Gastrocnemius medialis (tissue), 4 donors: ENCODE measurements around the gene SH3BP4.

Experiments
- POLR2A ChIP-seq, 2 donors: fragments of 450-650 bp; IDR thresholded peaks; one replicate each; pipeline ENCODE4 v1.6.1; 2017; ENCODE audit warnings: antibody characterized with exemption in 2 of 2, mild to moderate bottlenecking in 2 of 2, moderate library complexity in 2 of 2
- TF ChIP-seq, protein P1 (sequence below), 5 experiments: fragments of 450-650 bp in 3 of 5; fragments of 200-600 bp in 2 of 5; sonication (generic) in 2 of 5; IDR thresholded peaks in 4 of 5; conservative IDR thresholded peaks in 1 of 5; 1 replicate in 4 of 5; 2 replicates in 1 of 5; pipeline ENCODE4 v1.5.1; 2016 to 2019; ENCODE audit warnings: antibody characterized with exemption in 5 of 5, mild to moderate bottlenecking in 3 of 5, moderate library complexity in 3 of 5

DNA sequence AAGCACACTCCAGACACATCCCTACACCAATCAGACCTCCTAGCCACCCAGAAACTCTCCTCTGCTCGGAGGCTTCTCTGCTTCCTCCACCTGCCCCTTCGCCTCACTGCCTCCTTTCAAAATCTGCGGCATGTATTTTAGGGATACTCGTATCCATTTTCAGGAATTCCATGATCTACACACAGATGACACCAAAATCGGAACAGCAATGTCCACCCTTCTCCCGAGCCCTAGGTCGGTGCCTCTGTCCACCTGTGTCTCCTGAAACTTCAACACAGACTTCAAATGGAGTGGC, 1.4 kb upstream of the SH3BP4 start:
- TF ChIP-seq, protein P1, sequence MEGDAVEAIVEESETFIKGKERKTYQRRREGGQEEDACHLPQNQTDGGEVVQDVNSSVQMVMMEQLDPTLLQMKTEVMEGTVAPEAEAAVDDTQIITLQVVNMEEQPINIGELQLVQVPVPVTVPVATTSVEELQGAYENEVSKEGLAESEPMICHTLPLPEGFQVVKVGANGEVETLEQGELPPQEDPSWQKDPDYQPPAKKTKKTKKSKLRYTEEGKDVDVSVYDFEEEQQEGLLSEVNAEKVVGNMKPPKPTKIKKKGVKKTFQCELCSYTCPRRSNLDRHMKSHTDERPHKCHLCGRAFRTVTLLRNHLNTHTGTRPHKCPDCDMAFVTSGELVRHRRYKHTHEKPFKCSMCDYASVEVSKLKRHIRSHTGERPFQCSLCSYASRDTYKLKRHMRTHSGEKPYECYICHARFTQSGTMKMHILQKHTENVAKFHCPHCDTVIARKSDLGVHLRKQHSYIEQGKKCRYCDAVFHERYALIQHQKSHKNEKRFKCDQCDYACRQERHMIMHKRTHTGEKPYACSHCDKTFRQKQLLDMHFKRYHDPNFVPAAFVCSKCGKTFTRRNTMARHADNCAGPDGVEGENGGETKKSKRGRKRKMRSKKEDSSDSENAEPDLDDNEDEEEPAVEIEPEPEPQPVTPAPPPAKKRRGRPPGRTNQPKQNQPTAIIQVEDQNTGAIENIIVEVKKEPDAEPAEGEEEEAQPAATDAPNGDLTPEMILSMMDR (IDR thresholded peaks at IDR 0.05 in 4 of 5, conservative IDR thresholded peaks at IDR 0.05 in 1 of 5) = no peak
- no peak for TF ChIP-seq POLR2A (IDR thresholded peaks at IDR 0.05)
